Measurements from ENCODE around the gene C3orf80.
"Not testable (repeated sequence)": the region's sequence is repeated elsewhere in the genome, so short reads cannot be mapped to it uniquely, and the experiment has no call there.

Gene C3orf80

GRCh38 chr3:160225176-160226025 lies at the start of gene C3orf80:
Gene C3orf80, plus strand, starts transcription at chr3:160225422. Its CDS starts 214 bp downstream, at chr3:160225636.
- DNase-seq (ENCODE audit: low spot score): peak; percentile 54

- no peak for DNase-seq (ENCODE audit: low spot score)
These were observed 48.3 kb upstream of the C3orf80 start for GRCh38 chr3:160176923-160177322.

GRCh38 chr3:160178661-160179060 lies 46.6 kb upstream of the C3orf80 start:
- DNase-seq (ENCODE audit: low spot score): not testable (repeated sequence)

DNA sequence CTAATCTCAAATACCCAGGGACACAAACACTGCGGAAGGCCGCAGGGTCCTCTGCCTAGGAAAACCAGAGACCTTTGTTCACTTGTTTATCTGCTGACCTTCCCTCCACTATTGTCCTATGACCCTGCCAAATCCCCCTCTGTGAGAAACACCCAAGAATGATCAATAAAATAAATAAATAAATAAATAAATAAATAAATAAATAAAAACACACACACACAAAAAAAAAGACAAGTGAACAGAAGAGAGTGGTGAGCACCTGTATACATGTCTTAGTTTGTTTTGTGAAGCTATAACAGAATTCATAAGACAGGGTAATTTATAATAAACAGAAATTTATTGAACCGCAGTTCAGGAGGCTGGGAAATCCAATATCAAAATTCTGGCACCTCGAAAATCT lies 45.8 kb upstream of the C3orf80 start:
- DNase-seq (ENCODE audit: low spot score): not testable (repeated sequence)

- DNase-seq (ENCODE audit: low spot score): no peak
These were observed 45.3 kb upstream of the C3orf80 start for GRCh38 chr3:160179906-160180305.

DNA sequence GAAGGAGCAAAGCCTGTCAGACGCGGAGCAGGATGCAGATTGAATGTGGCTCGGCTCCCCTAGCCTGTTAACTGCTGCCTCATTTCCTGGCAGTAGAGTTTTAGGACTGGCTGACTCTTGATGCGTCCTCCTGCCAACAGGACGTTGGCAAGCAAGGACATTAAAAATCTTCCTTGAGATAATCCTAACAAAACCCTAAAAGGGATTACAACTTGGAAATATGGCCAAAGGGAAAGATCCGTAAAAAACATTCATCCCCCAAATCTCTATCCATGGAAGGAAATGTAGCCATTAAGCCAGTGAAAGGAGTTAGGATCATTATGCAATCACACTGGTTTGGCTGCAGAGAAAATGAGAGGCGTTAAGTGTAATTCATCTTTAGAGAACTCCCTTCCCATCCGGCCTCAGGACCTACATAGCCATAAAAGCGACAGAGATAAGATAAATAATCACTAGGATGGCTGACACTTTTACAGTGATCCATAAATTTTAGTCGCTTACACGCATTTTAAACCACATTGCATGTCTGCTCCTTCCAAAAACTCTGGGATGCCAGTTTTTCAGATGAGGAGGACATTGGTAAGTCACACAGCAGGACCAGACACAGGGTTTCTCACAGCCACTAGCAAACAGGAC lies 44.5 kb upstream of the C3orf80 start:
- DNase-seq (ENCODE audit: low spot score): no peak

GRCh38 chr3:160183345-160184076 lies 41.7 kb upstream of the C3orf80 start:
- DNase-seq (ENCODE audit: low spot score): no peak

GRCh38 chr3:160184655-160185054 lies 40.6 kb upstream of the C3orf80 start:
- no peak for DNase-seq (ENCODE audit: low spot score)

GRCh38 chr3:160185751-160186150 lies 39.5 kb upstream of the C3orf80 start:
- DNase-seq (ENCODE audit: low spot score): no peak

GRCh38 chr3:160187288-160187687 lies 37.9 kb upstream of the C3orf80 start:
- no peak for DNase-seq (ENCODE audit: low spot score)

DNA sequence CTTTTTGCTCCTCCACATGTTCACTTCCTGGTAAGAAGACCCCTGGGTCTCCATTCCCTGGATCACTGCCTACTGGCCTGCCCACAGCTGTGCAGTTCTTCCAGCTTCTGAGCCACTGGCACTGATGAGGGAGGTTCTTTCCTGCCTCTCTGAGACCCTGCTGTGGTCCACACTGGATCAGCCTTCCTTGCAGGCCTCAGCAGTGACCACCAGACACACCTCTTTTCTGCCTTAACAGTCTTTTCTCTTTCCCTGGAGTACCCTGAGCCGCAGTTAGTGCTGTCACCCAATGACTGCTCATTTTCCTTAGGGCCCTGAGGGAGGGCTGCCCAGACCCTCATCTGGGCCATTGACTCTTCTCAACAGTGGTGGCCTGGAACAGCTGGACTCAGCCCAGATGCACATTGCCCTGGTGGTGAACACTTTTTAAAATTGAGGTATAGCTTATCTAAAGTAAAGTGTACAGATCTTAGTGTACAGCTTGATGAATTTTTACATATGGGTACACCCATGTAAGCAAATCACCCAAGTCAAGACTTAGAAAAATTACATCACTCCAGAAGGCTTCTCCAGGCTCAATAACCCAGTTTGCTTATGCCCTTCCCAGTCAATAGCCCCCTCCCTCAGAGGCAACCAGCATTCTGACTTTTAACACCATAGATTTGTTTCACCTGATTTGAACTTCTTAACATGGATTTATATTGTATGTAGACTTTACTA lies 32.8 kb upstream of the C3orf80 start:
- DNase-seq (ENCODE audit: low spot score): no peak

GRCh38 chr3:160193644-160194192 lies 31.5 kb upstream of the C3orf80 start:
- no peak for DNase-seq (ENCODE audit: low spot score)

DNA sequence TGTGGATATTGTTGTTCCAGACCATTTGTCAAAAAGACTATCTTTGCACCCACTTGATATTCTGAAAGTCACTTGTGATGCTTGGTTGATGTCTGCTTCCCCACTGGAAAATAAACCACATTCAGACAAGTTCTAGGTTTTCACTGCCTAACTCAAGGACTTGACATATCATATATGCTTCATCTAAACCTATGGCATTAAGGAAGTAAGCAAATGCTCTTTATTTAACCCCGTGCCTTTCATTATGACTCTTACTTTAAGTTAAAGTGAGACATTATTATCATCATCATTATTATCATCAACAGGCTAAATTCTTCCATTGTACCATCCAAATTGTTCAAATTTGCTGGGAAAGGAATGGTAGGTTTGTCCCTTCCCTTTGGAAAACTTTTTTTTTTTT lies 30.8 kb upstream of the C3orf80 start:
- no peak for DNase-seq (ENCODE audit: low spot score)

DNA sequence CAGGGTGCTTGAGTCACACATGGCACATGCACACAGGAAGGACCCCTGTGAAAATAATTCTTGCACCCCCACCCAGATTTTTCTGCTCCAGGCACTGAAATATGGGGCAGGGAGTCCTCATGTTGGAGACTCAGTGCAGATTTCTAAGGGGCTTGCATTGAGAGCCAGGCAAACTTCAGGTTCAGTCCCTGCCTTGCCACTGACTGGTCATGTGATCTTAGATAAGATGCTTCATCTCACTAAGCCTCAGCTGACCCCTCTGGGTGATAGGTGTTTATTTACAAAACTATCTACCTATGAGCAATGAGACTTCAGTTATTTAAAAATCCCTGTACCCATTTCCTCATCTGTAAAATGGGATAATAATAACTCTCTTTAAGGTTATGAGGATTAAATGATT lies 30.1 kb upstream of the C3orf80 start:
- no peak for DNase-seq (ENCODE audit: low spot score)

DNA sequence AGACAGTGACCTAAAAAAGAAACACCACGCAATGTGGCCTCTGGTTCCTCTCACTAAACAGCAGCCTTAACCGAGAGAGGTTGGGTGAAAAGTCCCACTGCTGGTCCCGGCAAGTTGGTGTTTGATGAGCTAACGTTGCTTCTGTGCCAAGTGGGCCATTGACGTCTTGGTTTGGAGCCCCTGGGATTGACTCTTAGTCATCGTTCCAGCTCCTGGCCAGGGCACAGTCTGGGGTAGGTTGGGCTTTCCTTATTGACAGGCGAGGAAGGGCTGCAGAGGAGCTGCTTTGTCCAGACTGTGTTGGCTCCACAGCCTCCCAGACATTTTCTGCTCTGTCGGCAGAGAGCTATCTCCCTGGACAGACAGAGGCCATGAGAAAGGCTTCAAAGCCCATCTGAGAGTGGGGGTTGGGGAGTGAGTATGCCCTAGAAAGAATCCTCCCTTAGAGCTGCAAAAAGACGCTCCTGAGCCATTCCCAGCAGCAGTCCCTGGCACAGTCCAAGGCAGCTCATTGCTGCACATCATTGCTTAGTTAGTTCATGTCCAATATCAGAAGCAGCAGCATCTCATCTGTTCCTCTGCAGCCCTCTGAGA lies 28.6 kb upstream of the C3orf80 start:
- no peak for DNase-seq (ENCODE audit: low spot score)

DNA sequence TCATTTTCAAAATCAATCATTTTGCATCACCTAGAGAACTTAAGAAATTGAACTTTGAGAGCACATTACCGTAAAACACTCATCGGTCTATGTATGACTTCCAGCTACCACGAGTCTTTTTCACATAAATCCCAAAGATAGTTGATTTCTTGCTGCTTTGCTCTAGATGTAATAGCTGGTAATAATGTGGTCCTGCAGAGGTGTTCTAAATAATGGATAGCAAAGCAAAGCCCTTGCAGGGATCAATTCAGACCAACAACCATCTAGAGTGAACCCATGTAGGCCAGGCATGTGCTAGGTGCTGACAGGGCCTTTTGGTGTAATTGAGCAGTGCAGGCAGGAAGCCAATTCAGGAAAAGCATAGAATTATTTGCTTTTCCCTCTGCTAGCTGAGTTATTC lies 26.1 kb upstream of the C3orf80 start:
- no peak for DNase-seq (ENCODE audit: low spot score)

DNA sequence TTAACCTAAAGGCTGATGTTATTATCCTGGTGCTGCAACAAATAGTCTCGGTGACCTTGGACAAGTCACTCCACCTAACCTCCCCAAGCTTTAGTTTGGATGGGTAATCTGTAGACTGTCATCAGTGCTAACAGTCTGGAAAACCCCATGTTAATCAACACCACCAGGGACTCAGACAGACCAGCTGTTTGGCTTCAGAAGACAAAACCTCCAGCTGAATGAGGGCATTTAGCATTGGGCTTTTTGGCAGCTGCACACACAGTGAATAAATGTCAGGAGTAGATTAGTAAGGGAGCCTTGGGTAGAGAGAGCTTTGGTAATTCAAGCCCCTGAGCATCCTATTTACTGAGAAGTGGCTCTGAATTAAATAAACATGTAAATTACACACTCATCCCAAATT lies 24.9 kb upstream of the C3orf80 start:
- no peak for DNase-seq (ENCODE audit: low spot score)

GRCh38 chr3:160204396-160205011 lies 20.7 kb upstream of the C3orf80 start:
- DNase-seq (ENCODE audit: low spot score): not testable (repeated sequence)

- DNase-seq (ENCODE audit: low spot score): no peak
These were observed 19.6 kb upstream of the C3orf80 start for GRCh38 chr3:160205606-160206005.

GRCh38 chr3:160210341-160210740 lies 14.9 kb upstream of the C3orf80 start:
- DNase-seq (ENCODE audit: low spot score): no peak

DNA sequence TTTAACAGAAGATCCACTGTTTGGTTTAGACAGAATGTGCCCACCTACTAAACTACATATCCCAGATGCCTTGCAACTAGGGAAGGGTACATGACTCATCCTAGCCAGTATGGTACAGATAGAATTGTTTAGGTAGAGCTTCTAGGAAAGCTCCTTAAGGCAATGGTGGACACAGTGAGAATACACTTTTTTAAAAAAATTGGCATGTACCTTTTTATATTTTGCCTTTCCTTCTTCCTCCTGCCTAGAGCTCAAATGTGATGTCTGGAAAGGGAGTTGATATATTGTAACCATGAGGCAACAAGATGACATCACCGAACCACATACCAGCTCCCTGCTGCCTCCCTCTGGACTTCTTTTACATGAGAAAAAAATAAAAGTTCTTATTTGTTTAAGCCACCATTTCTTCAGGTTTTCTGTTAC lies 14.4 kb upstream of the C3orf80 start:
- peak; percentile 17 for DNase-seq (ENCODE audit: low spot score)
